ENCODE results near the gene DGKD.

DGKD gene

DNA sequence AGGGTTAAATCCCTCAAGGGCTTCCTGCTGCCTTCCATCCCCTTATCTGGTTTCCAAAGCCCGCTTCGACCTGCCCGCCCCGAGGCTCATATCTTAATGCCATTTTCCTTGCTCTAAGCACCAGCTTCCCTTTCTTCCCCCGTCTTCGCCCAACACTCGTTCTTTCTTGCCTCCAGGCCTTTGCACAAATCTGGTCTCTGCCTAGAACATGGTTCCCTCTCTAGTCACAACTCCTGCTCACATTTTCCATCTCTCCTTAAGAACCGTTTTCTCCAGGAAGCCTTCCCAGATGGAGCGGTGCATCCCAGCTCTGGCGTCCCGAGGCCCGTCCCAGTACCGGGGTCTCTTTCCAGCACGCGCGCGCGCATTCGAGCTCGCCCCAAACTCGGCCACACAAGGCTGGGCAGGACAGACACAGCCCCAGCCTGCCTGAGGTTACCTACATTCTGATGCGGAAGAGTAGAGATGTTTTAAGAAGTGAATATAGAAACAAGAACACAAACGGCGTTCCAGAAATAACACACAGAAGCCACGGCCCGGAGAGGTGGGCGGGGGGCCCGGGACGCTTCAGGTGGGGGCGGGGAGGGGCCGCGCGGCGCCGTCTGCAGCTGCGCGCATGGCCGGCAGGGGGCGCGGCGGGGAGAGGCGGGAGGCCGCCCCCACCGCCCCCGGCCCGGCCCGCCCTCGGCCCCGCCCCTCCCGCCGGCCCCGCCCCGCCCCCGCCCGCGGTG, at the start of gene DGKD:
DGKD (plus strand) TSS at position 726 of the 731 bp plus-strand sequence. CDS start 25 bp downstream, outside the sequence.
- H3K79me2 ChIP-seq (ENCODE audit: low read length), result peaks cover 31% of the 10 kb centered on the region
- no peaks in the 10 kb centered on the region for H3K9me3 ChIP-seq (ENCODE audit: insufficient read depth, low read length)
- H3K27ac ChIP-seq (ENCODE audit: low read length), result peak within 1 kb of the TSS; percentile 39
- H3K4me1 ChIP-seq (ENCODE audit: low read length), result peaks cover 16% of the 10 kb centered on the region
- no peaks in the 10 kb centered on the region for H3K27me3 ChIP-seq (ENCODE audit: low read depth, low read length)
- peak within 1 kb of the TSS; percentile 92 for H2AFZ ChIP-seq (ENCODE audit: low read depth, low read length)
- 0 out of 2 replicates have a peak, but pooled peaks have one; percentile 16 for TF ChIP-seq CTCF (IDR thresholded peaks at IDR 0.05; ENCODE audit: low read depth, low read length)
- no peak for TF ChIP-seq EZH2phosphoT487 (IDR thresholded peaks at IDR 0.05; ENCODE audit: low read depth)
- H4K20me1 ChIP-seq (ENCODE audit: insufficient read depth, low read length), result peaks cover 6% of the 10 kb centered on the region; the same call in 1 of the 2 replicates
- H3K9ac ChIP-seq (ENCODE audit: low read length), result peak within 1 kb of the TSS; percentile 62
- H3K4me2 ChIP-seq (ENCODE audit: low read length), result peak within 1 kb of the TSS; percentile 98
- H3K4me3 ChIP-seq (ENCODE audit: low read length), result peak within 1 kb of the TSS; percentile 97
- H3K36me3 ChIP-seq (replicated peaks; ENCODE audit: low read depth, low read length), result peaks cover 4% of the 10 kb centered on the region

DNA sequence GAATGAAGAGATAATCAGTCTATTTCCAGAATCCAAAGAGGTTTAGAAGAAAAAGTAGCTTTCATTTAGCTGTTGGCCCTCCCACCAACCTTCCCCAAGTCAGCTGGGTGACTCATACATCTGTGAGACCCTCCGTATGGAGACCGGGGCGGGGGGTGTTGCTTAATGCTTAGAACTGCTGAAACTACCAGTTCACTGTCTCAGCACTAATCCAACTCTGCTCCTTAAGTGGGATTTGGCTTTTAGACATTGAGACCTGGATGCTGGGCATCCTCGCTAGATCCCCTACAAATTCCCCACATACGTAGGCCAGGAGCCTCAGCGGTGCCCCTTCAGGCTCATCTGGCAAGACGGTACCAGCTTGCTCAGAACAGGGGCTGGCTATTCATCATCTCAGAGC, 46.7 kb upstream of the DGKD start, which contains the start of gene SAG:
SAG (plus strand) TSS at position 252 of the 400 bp plus-strand sequence. CDS start 1,374 bp downstream, outside the sequence.
- H3K36me3 ChIP-seq (replicated peaks; ENCODE audit: low read depth, low read length), result no peaks in the 10 kb centered on the region
- H3K27ac ChIP-seq (ENCODE audit: low read length), result no peak within 1 kb of the TSS
- no peak within 1 kb of the TSS for H3K4me3 ChIP-seq (ENCODE audit: low read length)
- no peaks in the 10 kb centered on the region for H3K4me1 ChIP-seq (ENCODE audit: low read length)
- no peak within 1 kb of the TSS for H2AFZ ChIP-seq (ENCODE audit: low read depth, low read length)
- H3K4me2 ChIP-seq (ENCODE audit: low read length), result no peak within 1 kb of the TSS
- H4K20me1 ChIP-seq (ENCODE audit: insufficient read depth, low read length), result no peaks in the 10 kb centered on the region
- no peaks in the 10 kb centered on the region for H3K79me2 ChIP-seq (ENCODE audit: low read length)
- no peak within 1 kb of the TSS for H3K9ac ChIP-seq (ENCODE audit: low read length)
- H3K27me3 ChIP-seq (ENCODE audit: low read depth, low read length), result no peaks in the 10 kb centered on the region
- H3K9me3 ChIP-seq (ENCODE audit: insufficient read depth, low read length), result no peaks in the 10 kb centered on the region
- TF ChIP-seq EZH2phosphoT487 (IDR thresholded peaks at IDR 0.05; ENCODE audit: low read depth), result no peak
- no peak for TF ChIP-seq CTCF (IDR thresholded peaks at IDR 0.05; ENCODE audit: low read depth, low read length)

DNA sequence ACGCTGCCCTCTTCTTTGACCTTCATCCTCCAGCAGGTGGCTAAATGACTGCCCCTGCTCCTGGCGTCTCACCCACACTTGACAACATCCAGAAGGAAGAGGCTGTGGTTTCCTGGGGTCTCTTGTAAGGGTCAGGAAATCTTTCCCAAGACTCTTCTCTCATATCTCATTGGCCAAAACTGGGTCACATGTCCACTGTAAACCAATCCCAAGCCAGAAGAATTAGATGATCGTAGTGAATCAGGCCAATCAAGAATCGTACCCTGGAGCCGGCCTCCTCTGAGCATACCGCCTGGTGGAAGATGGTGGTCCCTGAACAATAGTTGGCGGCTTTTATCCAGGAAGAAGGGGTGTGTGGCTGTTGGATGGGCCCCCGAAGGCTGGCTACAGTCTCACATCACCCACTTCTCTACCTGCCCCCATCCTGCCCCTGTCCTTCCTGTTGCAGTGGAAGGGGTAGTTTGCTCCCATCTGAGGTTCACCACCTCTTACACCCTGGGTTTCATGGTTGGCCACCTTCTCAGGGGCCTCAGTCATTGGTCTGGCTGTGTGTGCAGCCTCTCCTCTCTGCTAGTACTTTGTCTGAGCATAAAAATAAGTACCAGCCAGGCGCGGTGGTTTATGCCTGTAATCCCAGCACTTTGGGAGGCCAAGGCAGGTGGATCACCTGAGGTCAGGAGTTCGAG, 42.9 kb upstream of the DGKD start:
- Histone ChIP-seq H3K27ac (ENCODE audit: low read length) (no peak overlapping the region), H3K79me2 (ENCODE audit: low read length) (no peaks in the 10 kb centered on the region)

More for the DNA sequence above, 42.9 kb upstream of the DGKD start:
- Histone ChIP-seq H3K9me3 (ENCODE audit: insufficient read depth, low read length) (no peaks in the 10 kb centered on the region), H3K4me2 (ENCODE audit: low read length) (no peak overlapping the region), H4K20me1 (ENCODE audit: insufficient read depth, low read length) (no peaks in the 10 kb centered on the region), H3K9ac (ENCODE audit: low read length) (no peak overlapping the region), H3K4me3 (ENCODE audit: low read length) (no peak overlapping the region), H3K27me3 (ENCODE audit: low read depth, low read length) (no peaks in the 10 kb centered on the region), H3K36me3 (replicated peaks; ENCODE audit: low read depth, low read length) (no peaks in the 10 kb centered on the region), H3K4me1 (ENCODE audit: low read length) (no peaks in the 10 kb centered on the region), H2AFZ (ENCODE audit: low read depth, low read length) (no peak overlapping the region)
- TF ChIP-seq CTCF (IDR thresholded peaks at IDR 0.05; ENCODE audit: low read depth, low read length) (no peak), EZH2phosphoT487 (IDR thresholded peaks at IDR 0.05; ENCODE audit: low read depth) (no peak)

Data from OCI-LY3 (cell line).